ENCODE measurements around the gene ACVR1.
"Not testable (repeated sequence)": the region's sequence is repeated elsewhere in the genome, so short reads cannot be mapped to it uniquely, and the experiment has no call there.

ACVR1 gene

GRCh38 chr2:157893611-157894010 lies 17.5 kb upstream of the ACVR1 start:
- peak in 1 of 3 experiments; percentile 3 for DNase-seq

DNA sequence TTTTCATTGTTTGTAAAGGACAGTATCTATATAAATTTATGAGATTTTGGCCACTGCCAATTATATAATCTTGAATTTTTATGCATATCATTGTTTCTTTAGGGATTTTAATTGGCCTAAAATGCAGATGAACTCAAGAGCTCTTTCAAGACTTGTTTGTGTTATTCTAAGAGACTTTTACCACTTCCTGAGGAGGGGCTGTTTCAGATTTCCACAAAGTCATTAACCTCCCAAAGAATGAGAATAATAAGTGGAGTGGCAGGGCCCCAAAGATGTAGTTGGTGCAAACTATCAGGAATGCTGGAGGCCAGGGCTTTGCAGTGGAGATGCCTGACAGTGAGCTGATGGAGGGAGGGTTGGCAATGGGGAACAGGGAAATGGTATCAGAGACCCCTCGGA lies 15.5 kb upstream of the ACVR1 start:
- no peak for DNase-seq

GRCh38 chr2:157890969-157891642 lies 15.0 kb upstream of the ACVR1 start:
- DNase-seq = peak in 1 of 3 experiments; percentile 28

GRCh38 chr2:157887946-157888345 lies 11.8 kb upstream of the ACVR1 start:
- DNase-seq = no peak

DNA sequence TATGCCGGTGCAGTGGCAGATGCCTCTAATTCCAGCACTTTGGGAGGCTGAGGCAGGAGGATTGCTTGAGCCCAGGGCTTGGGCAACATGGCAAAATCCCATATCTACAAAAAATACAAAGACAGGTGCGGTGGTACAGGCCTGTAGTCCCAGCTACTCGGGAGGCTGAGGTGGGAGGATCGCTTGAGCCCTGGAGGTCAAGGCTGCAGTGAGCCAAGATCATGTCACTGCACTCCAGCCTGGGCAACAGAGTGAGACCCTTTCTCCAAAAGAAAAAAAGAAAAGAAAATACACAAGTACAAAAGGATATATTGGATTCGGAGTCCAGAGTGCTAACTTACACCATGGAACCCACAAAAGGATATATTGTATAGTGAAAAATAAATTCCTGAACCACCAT lies 8.4 kb upstream of the ACVR1 start:
- DNase-seq = not testable (repeated sequence)

DNA sequence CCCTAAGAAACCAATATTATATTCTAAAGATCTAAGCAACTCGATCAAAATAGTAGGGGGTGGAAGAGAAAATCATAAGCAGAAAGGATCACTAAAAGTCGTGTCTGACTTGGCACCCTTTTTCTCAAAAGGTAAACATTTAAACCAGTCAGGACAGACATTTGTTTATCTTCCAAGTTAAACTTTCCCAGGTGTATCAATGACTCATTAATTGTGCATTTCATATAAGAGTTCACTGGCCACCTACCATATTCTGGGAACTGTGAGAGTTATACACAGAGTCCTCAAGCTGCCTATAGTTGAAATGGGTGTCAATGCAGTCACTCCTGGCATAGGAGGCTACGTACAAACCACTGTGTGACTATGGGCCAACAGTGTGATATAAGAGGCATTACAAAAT lies 4.8 kb upstream of the ACVR1 start:
- DNase-seq = no peak

DNA sequence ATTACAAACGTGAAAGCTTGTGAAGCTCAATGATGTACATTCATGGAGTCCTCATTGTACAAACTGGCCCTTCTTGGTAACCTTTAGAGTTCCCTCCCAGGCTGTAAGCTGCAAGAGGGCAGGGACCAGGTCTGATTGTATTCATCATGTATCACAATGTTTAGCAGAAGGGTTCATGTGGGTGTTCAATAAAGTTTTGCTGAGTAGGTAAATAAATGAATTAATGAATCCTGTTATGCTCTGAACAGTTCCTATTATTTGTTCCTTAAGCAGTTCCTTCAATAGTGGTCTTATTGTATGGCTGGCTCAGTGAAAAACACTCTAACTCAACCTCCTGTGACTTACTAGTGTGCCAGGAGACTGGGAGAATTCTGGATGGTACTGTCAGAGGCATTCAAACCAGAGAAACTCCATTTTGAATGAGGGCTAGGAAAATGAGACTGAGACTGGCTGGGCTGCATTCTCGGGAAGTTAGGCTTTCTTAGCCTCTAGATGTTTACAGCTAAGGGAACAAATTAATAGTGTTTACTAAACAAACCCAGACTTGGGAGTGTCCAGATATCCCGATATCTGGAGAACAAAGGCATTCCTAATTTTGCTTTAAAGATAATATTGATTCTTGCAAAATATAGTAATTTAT lies 1.8 kb upstream of the ACVR1 start:
- DNase-seq = no peak

DNA sequence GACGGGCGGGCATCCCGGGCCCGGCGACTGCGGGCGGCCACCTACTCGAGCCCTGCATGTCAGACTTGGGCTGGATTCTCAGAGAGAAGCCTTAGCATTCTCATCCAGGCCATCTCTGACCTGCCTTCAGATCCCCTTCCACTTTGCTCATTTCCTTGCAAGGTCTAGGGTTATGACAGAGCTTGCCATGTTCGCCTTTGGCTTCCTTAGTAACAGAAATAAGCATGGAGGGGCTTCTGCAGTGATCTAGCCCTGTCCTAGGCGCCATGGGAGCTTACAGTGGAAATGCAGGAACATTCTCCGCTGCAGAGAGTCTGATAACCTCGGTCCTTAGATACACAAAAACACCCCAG lies 632 bp upstream of the ACVR1 start:
- peak in 2 of 3 experiments; percentile 34 to 41 for DNase-seq

GRCh38 chr2:157875641-157876065 lies 477 bp downstream of the ACVR1 start:
- DNase-seq = peak in 2 of 3 experiments; percentile 11 to 36

DNA sequence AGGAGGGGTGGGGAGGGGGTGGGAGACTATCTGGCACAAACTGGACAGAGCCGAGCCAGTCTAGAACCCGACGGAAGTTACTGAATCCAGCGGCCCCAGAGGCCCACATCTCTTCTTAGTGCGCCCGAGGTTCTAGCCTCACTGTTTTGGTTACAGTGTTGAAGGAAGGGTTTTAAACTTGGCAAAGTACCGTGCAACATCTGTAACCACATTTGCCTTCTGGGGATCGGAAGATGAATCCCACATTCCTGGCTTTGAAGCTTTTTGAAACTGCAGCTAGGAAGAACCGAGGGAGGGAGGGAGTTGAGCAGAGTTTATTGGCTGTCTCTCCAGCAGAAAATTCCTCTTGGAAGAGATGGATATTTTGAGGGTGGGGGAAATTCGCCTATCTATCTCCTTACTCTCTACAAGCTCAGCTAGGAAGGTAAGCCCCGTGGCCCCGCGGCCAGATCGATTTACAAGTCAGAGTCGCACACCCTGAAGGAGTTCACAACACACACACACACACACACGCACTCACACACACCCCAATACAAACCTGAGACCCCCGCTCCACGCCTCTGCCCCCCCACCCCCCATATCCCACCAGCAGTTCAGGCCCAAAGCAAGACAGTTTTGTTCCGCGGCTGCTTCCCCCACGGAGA lies 1.0 kb downstream of the ACVR1 start:
- peak in 2 of 3 experiments; percentile 2 to 15 for DNase-seq

DNA sequence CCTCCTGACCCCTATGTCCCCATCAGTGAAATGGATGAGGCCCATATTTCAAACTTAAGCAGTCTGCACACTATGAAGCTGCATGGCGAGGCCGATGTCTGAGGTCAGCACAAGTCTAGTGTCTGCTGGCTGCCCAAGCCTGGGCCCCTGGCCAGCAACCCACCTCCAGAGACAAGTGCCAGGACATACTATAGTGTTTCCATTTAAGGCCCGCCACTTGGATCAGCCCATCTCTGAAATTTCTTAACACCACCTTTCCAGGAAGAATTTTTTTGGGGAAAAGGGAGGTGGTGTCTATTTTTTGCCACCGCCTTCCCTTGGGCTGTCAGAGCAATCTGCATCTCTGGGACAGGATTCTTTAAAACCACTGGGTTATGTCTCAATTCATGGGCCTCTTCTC lies 1.8 kb downstream of the ACVR1 start:
- no peak for DNase-seq

- no peak for DNase-seq
Measured at GRCh38 chr2:157872791-157873190, 3.3 kb downstream of the ACVR1 start.

- DNase-seq = no peak
Measured at GRCh38 chr2:157871415-157871814, 4.7 kb downstream of the ACVR1 start.

- no peak for DNase-seq
Measured at GRCh38 chr2:157868993-157869392, 7.1 kb downstream of the ACVR1 start.

- DNase-seq = no peak
Measured at GRCh38 chr2:157867703-157868102, 8.4 kb downstream of the ACVR1 start.

GRCh38 chr2:157866666-157867642 lies 9.2 kb downstream of the ACVR1 start:
- DNase-seq = no peak

GRCh38 chr2:157866202-157866601 lies 9.9 kb downstream of the ACVR1 start:
- no peak for DNase-seq

DNA sequence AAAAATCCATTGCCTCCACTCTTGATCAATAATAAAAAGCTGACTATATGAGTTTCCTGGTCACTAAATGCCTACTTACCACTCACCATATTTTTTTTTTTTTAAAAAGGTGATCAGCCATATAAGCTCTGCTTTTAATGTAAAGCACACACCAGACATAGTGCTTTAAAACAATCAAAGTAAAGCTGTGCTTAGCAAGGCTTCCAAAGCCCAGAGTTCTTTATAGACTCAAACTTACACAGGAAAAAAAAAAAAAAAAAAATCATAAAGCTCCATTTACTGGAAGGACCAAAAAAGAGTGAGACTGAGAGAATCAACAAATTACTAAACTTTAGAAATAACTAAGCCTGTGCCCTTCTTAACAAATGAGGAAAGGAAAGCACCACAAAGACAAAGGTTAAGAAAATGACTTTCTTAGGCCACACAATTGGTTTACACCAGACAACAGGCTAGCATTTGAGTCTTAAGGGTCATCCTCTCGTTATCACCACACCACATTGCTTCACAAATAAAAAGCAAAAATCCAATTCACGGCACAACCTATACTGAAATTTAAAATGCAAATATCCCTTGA lies 11.2 kb downstream of the ACVR1 start:
- no peak for DNase-seq

DNA sequence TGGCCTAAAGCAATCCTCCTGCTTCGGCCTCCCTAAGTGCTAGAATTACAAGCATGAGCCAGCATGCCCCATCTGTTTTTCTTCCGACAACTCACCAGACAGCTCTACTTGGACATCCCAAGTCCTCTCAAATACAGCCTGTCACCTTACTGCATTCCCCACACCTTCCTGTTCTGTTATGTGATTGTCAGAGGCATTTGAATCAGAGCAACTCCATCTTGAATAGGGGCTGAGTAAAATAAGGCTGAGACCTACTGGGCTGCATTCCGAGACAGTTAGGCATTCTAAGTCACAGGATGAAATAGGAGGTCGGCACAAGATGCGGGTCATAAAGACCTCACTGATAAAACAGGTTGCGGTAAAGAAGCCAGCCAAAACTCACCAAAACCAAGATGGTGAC lies 17.3 kb downstream of the ACVR1 start:
- no peak for DNase-seq

DNA sequence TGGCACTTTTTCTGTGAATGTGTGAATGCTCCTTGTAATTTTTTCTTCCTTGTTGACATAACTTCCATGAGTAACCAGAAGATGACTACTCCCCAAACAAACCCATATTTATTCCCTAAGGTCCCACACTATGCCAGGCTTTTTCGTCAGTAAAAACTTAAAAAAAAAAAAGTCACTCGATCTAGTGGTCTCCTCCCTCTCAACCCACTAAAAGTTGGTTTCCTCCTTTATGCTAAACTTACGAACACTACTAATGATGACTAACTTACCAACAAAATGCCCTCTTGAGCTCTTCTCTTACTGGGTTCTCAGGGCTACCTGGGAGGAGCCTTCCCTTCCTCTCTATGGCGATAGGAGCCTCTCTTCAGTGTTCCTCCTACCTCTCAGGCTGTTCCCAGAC lies 18.2 kb downstream of the ACVR1 start:
- no peak for DNase-seq

GRCh38 chr2:157856187-157856515 lies 20.0 kb downstream of the ACVR1 start:
- DNase-seq = no peak

GRCh38 chr2:157853820-157854219 lies 22.3 kb downstream of the ACVR1 start:
- no peak for DNase-seq

- DNase-seq = no peak
Measured at GRCh38 chr2:157853211-157853610, 22.9 kb downstream of the ACVR1 start.

Data from NCI-H1417 (cell line).